Measurements from ENCODE around the gene NKX1-1. TPM values are rescaled to one million over a fixed set of nuclear protein-coding genes. Genes with fewer than 3 reads are reported as not detected.
A peak's percentile ranks its signal among the peaks of the same experiment; 100 is the strongest.

Gene NKX1-1
- total RNA-seq, 1 donor = not detected

DNA sequence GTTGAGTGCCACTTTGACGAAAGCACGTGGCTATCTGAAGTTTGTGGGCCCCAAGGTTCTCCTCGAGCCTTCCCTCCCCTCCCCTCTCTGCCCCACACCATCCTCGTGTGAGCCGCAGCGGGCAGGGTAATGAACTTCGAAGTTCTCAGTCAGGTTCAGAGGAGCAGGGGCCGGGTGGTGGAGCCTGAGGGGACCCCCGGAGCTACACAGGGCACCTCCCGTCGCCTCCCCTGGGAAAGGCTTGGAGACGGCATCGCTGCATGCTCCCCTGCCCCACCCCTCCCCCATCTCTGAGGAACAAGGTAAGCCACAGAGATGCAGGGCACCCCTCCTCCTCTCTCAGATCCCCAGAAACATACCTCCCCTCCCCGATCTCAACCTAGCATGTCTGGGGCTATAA lies 2.8 kb upstream of the NKX1-1 start:
- Histone ChIP-seq H4K20me1 (ENCODE audit: insufficient read depth, low read length) (peaks cover 4% of the 10 kb centered on the region), H3K27ac (ENCODE audit: low read depth, low read length) (no peak overlapping the region), H3K9me3 (ENCODE audit: low read depth, low read length) (no peaks in the 10 kb centered on the region), H3K36me3 (ENCODE audit: insufficient read depth, low read length) (no peaks in the 10 kb centered on the region), H3K79me2 (ENCODE audit: insufficient read depth, low read length) (no peaks in the 10 kb centered on the region), H3K4me2 (ENCODE audit: insufficient read depth, low read length) (no peak overlapping the region), H3K4me3 (ENCODE audit: insufficient read depth, low read length) (no peak overlapping the region), H2AFZ (ENCODE audit: low read length) (no peak overlapping the region), H3K27me3 (ENCODE audit: insufficient read depth, low read length) (peaks cover 54% of the 10 kb centered on the region), H3K4me1 (ENCODE audit: insufficient read depth, low read length) (no peaks in the 10 kb centered on the region)
- DNase-seq (ENCODE audit: insufficient read length, low spot score, missing footprints) = peak; percentile 93
- TF ChIP-seq, protein P1, sequence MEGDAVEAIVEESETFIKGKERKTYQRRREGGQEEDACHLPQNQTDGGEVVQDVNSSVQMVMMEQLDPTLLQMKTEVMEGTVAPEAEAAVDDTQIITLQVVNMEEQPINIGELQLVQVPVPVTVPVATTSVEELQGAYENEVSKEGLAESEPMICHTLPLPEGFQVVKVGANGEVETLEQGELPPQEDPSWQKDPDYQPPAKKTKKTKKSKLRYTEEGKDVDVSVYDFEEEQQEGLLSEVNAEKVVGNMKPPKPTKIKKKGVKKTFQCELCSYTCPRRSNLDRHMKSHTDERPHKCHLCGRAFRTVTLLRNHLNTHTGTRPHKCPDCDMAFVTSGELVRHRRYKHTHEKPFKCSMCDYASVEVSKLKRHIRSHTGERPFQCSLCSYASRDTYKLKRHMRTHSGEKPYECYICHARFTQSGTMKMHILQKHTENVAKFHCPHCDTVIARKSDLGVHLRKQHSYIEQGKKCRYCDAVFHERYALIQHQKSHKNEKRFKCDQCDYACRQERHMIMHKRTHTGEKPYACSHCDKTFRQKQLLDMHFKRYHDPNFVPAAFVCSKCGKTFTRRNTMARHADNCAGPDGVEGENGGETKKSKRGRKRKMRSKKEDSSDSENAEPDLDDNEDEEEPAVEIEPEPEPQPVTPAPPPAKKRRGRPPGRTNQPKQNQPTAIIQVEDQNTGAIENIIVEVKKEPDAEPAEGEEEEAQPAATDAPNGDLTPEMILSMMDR (IDR thresholded peaks at IDR 0.05; ENCODE audit: extremely low read depth, low read depth, low read length) = no peak

DNA sequence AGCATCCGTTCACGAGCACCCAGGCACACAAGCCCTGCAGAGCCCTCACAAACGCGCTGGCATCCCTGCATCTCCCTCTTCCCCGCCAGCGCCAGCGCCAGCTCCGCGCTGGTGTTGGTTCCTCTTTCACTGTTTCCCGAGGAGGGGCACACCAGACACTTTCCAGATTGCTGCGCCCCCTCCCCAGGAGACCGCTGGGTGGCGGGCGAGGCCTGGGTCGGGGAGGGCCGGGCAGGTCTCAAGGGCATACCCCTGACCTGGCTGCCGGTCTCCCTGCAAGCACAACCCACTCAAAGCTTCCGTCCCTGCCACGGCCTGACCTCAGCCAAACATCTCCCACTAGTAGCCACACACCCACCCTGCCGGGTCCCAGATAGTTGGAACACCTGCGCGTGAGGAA lies 2.2 kb upstream of the NKX1-1 start:
- Histone ChIP-seq H3K4me3 (ENCODE audit: insufficient read depth, low read length) (no peak overlapping the region), H2AFZ (ENCODE audit: low read length) (no peak overlapping the region), H3K4me2 (ENCODE audit: insufficient read depth, low read length) (no peak overlapping the region), H3K27ac (ENCODE audit: low read depth, low read length) (no peak overlapping the region), H3K9me3 (ENCODE audit: low read depth, low read length) (no peaks in the 10 kb centered on the region), H4K20me1 (ENCODE audit: insufficient read depth, low read length) (peaks cover 4% of the 10 kb centered on the region), H3K4me1 (ENCODE audit: insufficient read depth, low read length) (no peaks in the 10 kb centered on the region), H3K27me3 (ENCODE audit: insufficient read depth, low read length) (peaks cover 52% of the 10 kb centered on the region), H3K79me2 (ENCODE audit: insufficient read depth, low read length) (no peaks in the 10 kb centered on the region), H3K36me3 (ENCODE audit: insufficient read depth, low read length) (no peaks in the 10 kb centered on the region)
- peak; percentile 49 for DNase-seq (ENCODE audit: insufficient read length, low spot score, missing footprints)
- TF ChIP-seq, protein P1 (IDR thresholded peaks at IDR 0.05; ENCODE audit: extremely low read depth, low read depth, low read length) = no peak

DNA sequence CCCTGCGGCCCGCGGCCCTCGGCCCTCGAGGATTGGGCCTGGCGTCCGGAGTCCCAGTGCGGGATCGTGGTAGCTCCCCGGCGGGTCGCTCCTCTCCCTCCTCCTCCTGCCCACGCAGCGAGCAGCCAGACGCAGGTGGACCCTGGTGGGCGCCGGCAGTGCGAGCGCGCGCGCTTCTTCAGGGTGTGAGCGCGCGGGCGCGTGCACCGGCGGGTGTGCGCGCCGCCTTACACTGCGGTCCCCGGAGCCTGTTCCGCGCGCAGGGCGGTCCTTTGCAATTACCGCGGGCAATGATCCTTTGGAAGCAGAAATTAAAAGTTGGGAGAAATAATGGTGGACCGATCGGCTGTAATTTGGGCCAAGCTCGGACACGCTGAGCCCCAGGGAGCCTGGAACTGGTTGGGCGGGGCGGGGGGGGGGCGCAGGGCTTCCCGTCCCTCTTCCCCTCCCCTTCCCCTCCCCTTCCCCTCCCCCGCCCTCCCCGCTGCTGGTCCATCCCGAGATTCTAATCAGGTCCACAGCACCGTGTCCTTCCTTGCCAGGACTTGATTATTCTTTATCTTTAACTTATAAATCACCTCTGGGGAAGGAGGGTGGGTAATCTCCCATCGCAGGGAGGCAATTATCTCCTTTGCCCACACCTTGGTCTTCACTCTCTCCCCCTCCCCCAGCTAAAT lies 1.6 kb upstream of the NKX1-1 start:
- H3K27me3 ChIP-seq (ENCODE audit: insufficient read depth, low read length) = peaks cover 51% of the 10 kb centered on the region

DNA sequence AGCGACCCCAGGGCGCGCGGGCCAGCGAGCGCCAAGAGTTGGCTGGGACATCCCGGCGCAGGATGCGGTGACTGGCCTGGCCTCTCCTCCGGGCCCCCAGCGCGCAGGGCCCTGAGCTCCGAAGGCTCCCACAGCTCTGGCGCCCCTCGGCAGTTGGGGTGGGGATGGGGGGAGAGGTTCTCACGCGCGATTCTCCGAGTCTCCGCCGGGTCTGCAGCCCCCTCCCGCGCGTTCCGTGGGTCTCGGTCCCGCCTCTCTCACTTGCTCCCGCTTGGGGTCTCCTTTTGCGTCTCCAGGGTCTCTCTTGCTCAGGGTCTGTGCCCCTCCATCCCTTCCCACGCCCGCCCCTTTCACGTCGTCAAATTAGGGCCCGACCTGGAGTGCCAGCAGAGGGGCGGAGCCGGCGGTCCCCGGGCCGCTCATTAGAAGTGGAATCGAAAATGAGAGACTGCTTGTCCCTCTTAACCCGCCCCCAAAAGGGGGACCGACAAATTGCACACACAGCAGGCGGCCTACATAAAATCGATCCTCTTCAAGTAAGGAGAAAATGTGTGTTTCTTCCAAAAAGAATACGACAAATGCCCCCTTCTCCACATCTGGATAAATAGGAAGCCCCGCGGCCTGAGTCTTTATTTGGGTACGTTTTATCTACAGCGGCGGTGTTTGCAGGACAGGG lies 877 bp upstream of the NKX1-1 start:
- no peaks in the 10 kb centered on the region for H3K79me2 ChIP-seq (ENCODE audit: insufficient read depth, low read length)
- H2AFZ ChIP-seq (ENCODE audit: low read length) = no peak overlapping the region
- H3K9me3 ChIP-seq (ENCODE audit: low read depth, low read length) = no peaks in the 10 kb centered on the region
- peak; percentile 91 for DNase-seq (ENCODE audit: insufficient read length, low spot score, missing footprints)
- no peaks in the 10 kb centered on the region for H3K36me3 ChIP-seq (ENCODE audit: insufficient read depth, low read length)
- no peak overlapping the region for H3K4me3 ChIP-seq (ENCODE audit: insufficient read depth, low read length)
- no peak overlapping the region for H3K27ac ChIP-seq (ENCODE audit: low read depth, low read length)
- H3K27me3 ChIP-seq (ENCODE audit: insufficient read depth, low read length) = peaks cover 55% of the 10 kb centered on the region
- no peaks in the 10 kb centered on the region for H3K4me1 ChIP-seq (ENCODE audit: insufficient read depth, low read length)
- H4K20me1 ChIP-seq (ENCODE audit: insufficient read depth, low read length) = peaks cover 4% of the 10 kb centered on the region
- H3K4me2 ChIP-seq (ENCODE audit: insufficient read depth, low read length) = no peak overlapping the region
- TF ChIP-seq, protein P1 (IDR thresholded peaks at IDR 0.05; ENCODE audit: extremely low read depth, low read depth, low read length) = no peak

More for the DNA sequence above, 1.6 kb upstream of the NKX1-1 start:
- no peak overlapping the region for H3K27ac ChIP-seq (ENCODE audit: low read depth, low read length)
- TF ChIP-seq, protein P1 (IDR thresholded peaks at IDR 0.05; ENCODE audit: extremely low read depth, low read depth, low read length) = no peak
- H2AFZ ChIP-seq (ENCODE audit: low read length) = no peak overlapping the region
- H3K4me2 ChIP-seq (ENCODE audit: insufficient read depth, low read length) = no peak overlapping the region
- no peak overlapping the region for H3K4me3 ChIP-seq (ENCODE audit: insufficient read depth, low read length)
- peaks cover 4% of the 10 kb centered on the region for H4K20me1 ChIP-seq (ENCODE audit: insufficient read depth, low read length)
- H3K36me3 ChIP-seq (ENCODE audit: insufficient read depth, low read length) = no peaks in the 10 kb centered on the region
- no peaks in the 10 kb centered on the region for H3K4me1 ChIP-seq (ENCODE audit: insufficient read depth, low read length)
- no peaks in the 10 kb centered on the region for H3K9me3 ChIP-seq (ENCODE audit: low read depth, low read length)
- peak; percentile 83 for DNase-seq (ENCODE audit: insufficient read length, low spot score, missing footprints)
- no peaks in the 10 kb centered on the region for H3K79me2 ChIP-seq (ENCODE audit: insufficient read depth, low read length)
